Thyroid gland (tissue), 4 donors: ENCODE measurements around the gene DAB2IP. TPM values are rescaled to one million over a fixed set of nuclear protein-coding genes. Genes with fewer than 3 reads are reported as not detected.
A peak's percentile ranks its signal among the peaks of the same experiment; 100 is the strongest.

Source experiments
- DNase-seq, 2 donors: peaks; one replicate each; pipeline ENCODE4 v3.0.0-alpha.2; 2019
- H3K27ac ChIP-seq, 3 donors: fragments of 200-600 bp; sonication (generic); 1 replicate in 2 of 3; 2 replicates in 1 of 3; pipeline ENCODE4 v1.5.1; 2016 to 2019; ENCODE audit warnings: mild to moderate bottlenecking in 1 of 3, moderate library complexity in 1 of 3
- H3K27me3 ChIP-seq: fragments of 200-600 bp; sonication (generic); one replicate; pipeline ENCODE4 v1.5.1; 2019
- H3K36me3 ChIP-seq, 2 donors: fragments of 200-600 bp; sonication (generic); one replicate each; pipeline ENCODE4 v1.5.1; 2016 to 2019
- H3K4me1 ChIP-seq, 2 donors: fragments of 200-600 bp; sonication (generic); one replicate each; pipeline ENCODE4 v1.5.1; 2017 to 2019
- H3K4me3 ChIP-seq, 3 donors: fragments of 200-600 bp; sonication (generic); replicated peaks in 1 of 3; 1 replicate in 2 of 3; 2 replicates in 1 of 3; pipeline ENCODE4 v1.5.1; 2016; ENCODE audit warnings: mild to moderate bottlenecking in 1 of 3
- H3K9me3 ChIP-seq: fragments of 200-600 bp; sonication (generic); one replicate; pipeline ENCODE4 v1.5.1; 2017
- POLR2A ChIP-seq, 2 donors: fragments of 450-650 bp; IDR thresholded peaks; one replicate each; pipeline ENCODE4 v1.6.1; 2017; ENCODE audit warnings: antibody characterized with exemption in 2 of 2, mild to moderate bottlenecking in 2 of 2, moderate library complexity in 1 of 2
- WGBS, 2 donors: methylation state at CpG; one replicate each; pipeline ENCODE4 v1.1.5; 2017; 5-methylcytosine and 5-hydroxymethylcytosine counted together
- intact Hi-C: fragments of 100-400 bp; cut with DNase I; formaldehyde crosslinking; loops from one replicate; pipeline ENCODE4 v1.15.1; 2023
- total RNA-seq, 4 donors: library from RNA; depleted of rRNA; stranded (reverse); fragments of >200 nt; gene quantifications; one replicate each; pipeline ENCODE4 v1.2.3, GENCODE V29; 2016
- TF ChIP-seq, protein P1 (sequence below), 6 experiments: fragments of 200-600 bp in 3 of 6; fragments of 450-650 bp in 3 of 6; sonication (generic) in 3 of 6; IDR thresholded peaks; one replicate each; pipeline ENCODE4 v1.5.1; 2016 to 2019; ENCODE audit warnings: antibody characterized with exemption in 6 of 6, mild to moderate bottlenecking in 2 of 6, inconsistent platforms in 1 of 6, moderate library complexity in 1 of 6

Gene DAB2IP
- total RNA-seq, 4 donors from 2014 or later: 26.0 to 48.5 (median 38.2) TPM

DNA sequence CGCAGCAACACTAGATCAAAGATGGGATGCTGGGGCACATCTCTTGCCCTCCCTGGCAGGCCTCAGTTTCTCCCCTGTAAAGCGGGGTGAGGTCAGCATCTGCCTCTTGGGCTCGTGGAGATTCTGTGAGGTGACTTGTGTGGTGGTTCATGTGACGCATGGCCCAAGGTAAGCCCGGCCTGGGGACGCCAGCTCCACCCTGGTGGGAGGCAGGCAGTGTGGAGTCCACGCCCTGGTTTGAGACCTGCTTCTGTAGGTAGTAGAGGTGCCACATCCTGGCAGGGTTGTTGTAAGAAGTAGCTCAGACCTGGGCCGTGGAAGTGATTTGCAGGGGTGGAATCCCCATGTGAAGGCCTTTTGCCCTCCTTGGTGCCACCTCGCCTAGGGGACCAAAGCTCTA lies 101.5 kb downstream of the DAB2IP start:
- no peaks in the 10 kb centered on the region for H3K36me3 ChIP-seq
- no peak overlapping the region for H3K4me3 ChIP-seq
- DNase-seq: no peak
- intact Hi-C loops: no loop called here
- TF ChIP-seq POLR2A (IDR thresholded peaks at IDR 0.05): no peak
- TF ChIP-seq, protein P1, sequence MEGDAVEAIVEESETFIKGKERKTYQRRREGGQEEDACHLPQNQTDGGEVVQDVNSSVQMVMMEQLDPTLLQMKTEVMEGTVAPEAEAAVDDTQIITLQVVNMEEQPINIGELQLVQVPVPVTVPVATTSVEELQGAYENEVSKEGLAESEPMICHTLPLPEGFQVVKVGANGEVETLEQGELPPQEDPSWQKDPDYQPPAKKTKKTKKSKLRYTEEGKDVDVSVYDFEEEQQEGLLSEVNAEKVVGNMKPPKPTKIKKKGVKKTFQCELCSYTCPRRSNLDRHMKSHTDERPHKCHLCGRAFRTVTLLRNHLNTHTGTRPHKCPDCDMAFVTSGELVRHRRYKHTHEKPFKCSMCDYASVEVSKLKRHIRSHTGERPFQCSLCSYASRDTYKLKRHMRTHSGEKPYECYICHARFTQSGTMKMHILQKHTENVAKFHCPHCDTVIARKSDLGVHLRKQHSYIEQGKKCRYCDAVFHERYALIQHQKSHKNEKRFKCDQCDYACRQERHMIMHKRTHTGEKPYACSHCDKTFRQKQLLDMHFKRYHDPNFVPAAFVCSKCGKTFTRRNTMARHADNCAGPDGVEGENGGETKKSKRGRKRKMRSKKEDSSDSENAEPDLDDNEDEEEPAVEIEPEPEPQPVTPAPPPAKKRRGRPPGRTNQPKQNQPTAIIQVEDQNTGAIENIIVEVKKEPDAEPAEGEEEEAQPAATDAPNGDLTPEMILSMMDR (IDR thresholded peaks at IDR 0.05): no peak
- no peaks in the 10 kb centered on the region for H3K27me3 ChIP-seq
- WGBS, 2 donors: 95% methylated on average over 9 of the region's 9 CpGs
- peak overlapping the region in 1 of 3 donors; percentile 61 for H3K27ac ChIP-seq
- H3K9me3 ChIP-seq: no peaks in the 10 kb centered on the region
- H3K4me1 ChIP-seq: peaks cover 14 to 54% of the 10 kb centered on the region in 2 donors

DNA sequence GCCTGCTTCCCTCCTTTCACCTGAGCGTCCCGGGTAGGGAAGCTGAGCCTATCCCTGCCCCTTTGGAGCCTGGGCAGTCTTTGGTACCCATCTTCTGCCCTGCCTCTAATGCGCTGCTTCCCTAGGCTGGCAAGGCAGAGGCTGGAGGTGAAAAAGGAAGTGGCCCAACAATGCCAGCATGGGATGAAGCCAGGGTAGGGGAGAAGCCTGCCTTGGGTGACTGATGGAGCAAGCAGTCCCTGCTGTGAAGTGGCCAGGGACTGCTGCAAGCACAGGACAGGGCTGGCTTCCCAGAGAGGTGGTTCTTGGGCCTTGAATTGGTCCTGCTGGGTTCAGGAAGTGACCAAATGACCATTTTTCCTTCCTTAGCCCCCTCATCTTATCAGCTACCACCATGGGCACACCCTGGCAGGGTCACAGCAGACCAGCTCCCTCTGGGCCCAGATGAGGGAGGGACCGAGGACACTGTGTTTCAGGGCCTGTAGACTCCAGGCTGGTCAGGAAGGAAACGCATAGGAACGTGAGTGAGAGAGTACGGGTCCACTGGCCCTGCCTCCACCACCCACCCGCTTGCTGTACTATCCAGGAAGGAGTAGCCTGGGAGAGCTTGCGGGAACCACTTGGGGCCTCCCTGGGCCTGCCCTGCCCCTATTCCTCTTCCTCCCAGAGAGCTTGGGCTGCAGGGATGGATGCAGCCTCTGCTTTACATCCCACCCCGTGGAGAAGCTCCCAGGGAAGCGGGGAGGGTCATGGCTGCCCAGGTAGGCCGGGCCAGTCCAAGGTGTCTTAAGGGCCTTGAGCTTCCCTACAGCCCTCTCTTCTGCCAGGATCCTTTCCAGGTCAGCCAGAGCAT lies 102.6 kb downstream of the DAB2IP start:
- Histone ChIP-seq H3K4me3 (no peak overlapping the region), H3K4me1 (peaks cover 12 to 43% of the 10 kb centered on the region in 2 donors), H3K36me3 (peaks cover 5% of the 10 kb centered on the region in 2 donors), H3K27ac (peak overlapping the region in 2 of 3 donors; percentile 4 to 61), H3K9me3 (no peaks in the 10 kb centered on the region), H3K27me3 (no peaks in the 10 kb centered on the region)
- 82 to 85% methylated on average over 7 to 12 of the region's 12 CpGs for WGBS, 2 donors
- TF ChIP-seq, protein P1 (IDR thresholded peaks at IDR 0.05): no peak
- TF ChIP-seq POLR2A (IDR thresholded peaks at IDR 0.05): no peak
- peak in 1 of 2 donors; percentile 35 for DNase-seq
- intact Hi-C loops: no loop called here

DNA sequence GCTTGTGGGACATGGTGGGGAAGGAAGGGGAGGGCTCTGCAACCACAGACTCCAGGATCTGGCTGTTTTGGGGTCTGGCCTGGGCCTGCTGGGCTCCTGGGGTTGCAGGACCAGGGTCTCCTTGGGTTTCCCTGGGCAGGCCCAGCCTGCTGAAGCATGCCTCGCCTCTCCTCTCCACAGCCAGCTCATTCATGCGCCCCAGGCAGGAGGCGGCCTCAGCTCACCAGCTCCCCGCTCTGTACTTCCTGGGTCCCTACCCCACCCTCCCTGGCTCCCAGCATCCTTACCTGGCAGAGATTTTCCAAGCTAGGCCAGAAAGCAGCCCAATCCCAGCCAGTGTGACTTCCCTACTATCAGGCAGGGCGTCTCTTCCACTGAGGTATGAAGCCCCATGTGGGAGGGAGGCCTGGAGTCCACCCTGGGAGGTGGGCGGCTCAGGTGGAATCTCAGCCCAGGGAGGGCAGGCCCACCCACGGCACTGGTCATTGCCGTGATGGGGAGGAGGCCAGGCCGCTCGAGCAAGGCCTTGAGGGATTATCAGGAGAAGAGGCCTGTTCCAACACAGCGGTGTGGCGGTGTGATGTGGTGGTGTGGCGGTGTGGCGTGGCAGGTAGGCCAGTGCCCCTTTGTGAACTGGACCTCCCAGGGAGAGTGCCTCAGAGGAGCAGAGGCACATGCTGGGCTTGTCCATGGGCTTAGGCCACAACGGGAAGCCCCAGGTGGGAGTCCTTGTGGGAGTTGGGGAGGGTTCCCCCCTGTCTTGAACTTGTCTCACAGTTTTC lies 103.4 kb downstream of the DAB2IP start:
- intact Hi-C loops: no loop called here
- Histone ChIP-seq H3K9me3 (no peaks in the 10 kb centered on the region), H3K4me1 (peaks cover 7 to 36% of the 10 kb centered on the region in 2 donors), H3K4me3 (no peak overlapping the region), H3K36me3 (peaks cover 10 to 13% of the 10 kb centered on the region in 2 donors), H3K27ac (peak overlapping the region in 1 of 3 donors; percentile 43), H3K27me3 (no peaks in the 10 kb centered on the region)
- WGBS, 2 donors: 93 to 97% methylated on average over 14 to 15 of the region's 15 CpGs
- TF ChIP-seq, protein P1 (IDR thresholded peaks at IDR 0.05): no peak
- no peak for TF ChIP-seq POLR2A (IDR thresholded peaks at IDR 0.05)
- no peak for DNase-seq

DNA sequence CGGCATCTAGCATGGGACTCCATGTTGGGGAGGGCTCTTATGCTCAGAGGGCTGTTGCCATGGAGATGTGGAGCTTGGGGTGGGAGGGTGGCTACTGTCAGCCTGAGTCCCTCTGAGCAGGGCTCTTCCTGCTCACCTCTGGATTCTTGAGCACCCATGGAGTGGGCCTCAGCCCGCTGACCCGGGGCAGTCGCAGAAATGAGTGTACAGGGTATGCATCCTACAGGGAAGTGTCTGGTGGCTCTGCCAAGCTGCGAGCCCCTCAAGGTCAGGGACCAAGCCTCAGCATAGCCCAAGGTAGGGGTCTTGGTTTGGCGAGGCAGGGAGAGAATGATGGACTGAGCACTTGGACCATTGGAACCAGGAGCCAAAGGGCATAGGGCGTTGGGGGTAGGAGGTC lies 104.1 kb downstream of the DAB2IP start:
- intact Hi-C loops: no loop called here
- 90 to 98% methylated on average over 4 to 6 of the region's 7 CpGs for WGBS, 2 donors

More for the DNA sequence above, 104.1 kb downstream of the DAB2IP start:
- H3K36me3 ChIP-seq: peaks cover 18 to 21% of the 10 kb centered on the region in 2 donors
- no peak overlapping the region for H3K4me3 ChIP-seq
- H3K4me1 ChIP-seq: peaks cover 7 to 36% of the 10 kb centered on the region in 2 donors
- H3K27ac ChIP-seq: no peak overlapping the region
- DNase-seq: no peak
- H3K27me3 ChIP-seq: no peaks in the 10 kb centered on the region
- H3K9me3 ChIP-seq: no peaks in the 10 kb centered on the region
- no peak for TF ChIP-seq POLR2A (IDR thresholded peaks at IDR 0.05)
- TF ChIP-seq, protein P1 (IDR thresholded peaks at IDR 0.05): no peak
